CMK (cell line): ENCODE results near the gene PIAS1.
A peak's percentile ranks its signal among the peaks of the same experiment; 100 is the strongest.
"Not testable (repeated sequence)": the region's sequence is repeated elsewhere in the genome, so short reads cannot be mapped to it uniquely, and the experiment has no call there.

Experiments
- DNase-seq: peaks from one replicate; pipeline ENCODE4 v3.0.0-alpha.2; 2010; ENCODE audit warnings: low read depth

PIAS1 gene

GRCh38 chr15:68114840-68115239 lies 60.7 kb downstream of the PIAS1 start:
- no peak for DNase-seq

- DNase-seq, result no peak
Observed at GRCh38 chr15:68124700-68125099, 70.6 kb downstream of the PIAS1 start.

- no peak for DNase-seq
Observed at GRCh38 chr15:68126396-68126795, 72.3 kb downstream of the PIAS1 start.

GRCh38 chr15:68129072-68129471 lies 75.0 kb downstream of the PIAS1 start:
- DNase-seq, result no peak

GRCh38 chr15:68130851-68131250 lies 76.7 kb downstream of the PIAS1 start:
- DNase-seq, result no peak

GRCh38 chr15:68137096-68137495 lies 83.0 kb downstream of the PIAS1 start:
- no peak for DNase-seq

- no peak for DNase-seq
Observed at GRCh38 chr15:68143129-68143528, 89.0 kb downstream of the PIAS1 start.

GRCh38 chr15:68143785-68144184 lies 89.7 kb downstream of the PIAS1 start:
- DNase-seq, result no peak

GRCh38 chr15:68145706-68146105 lies 91.6 kb downstream of the PIAS1 start:
- no peak for DNase-seq

- DNase-seq, result no peak
Observed at GRCh38 chr15:68148039-68148438, 93.9 kb downstream of the PIAS1 start.

- DNase-seq, result no peak
Observed at GRCh38 chr15:68149059-68149458, 94.9 kb downstream of the PIAS1 start.

GRCh38 chr15:68150187-68150586 lies 96.1 kb downstream of the PIAS1 start:
- DNase-seq, result no peak

- DNase-seq, result no peak
Observed at GRCh38 chr15:68151277-68151676, 97.2 kb downstream of the PIAS1 start.

GRCh38 chr15:68152342-68152741 lies 98.2 kb downstream of the PIAS1 start:
- no peak for DNase-seq

GRCh38 chr15:68154923-68155559 lies 100.9 kb downstream of the PIAS1 start:
- peak; percentile 11 for DNase-seq

- DNase-seq, result no peak
Observed at GRCh38 chr15:68157074-68157473, 103.0 kb downstream of the PIAS1 start.

- no peak for DNase-seq
Observed at GRCh38 chr15:68158046-68158628, 104.0 kb downstream of the PIAS1 start.

- no peak for DNase-seq
Observed at GRCh38 chr15:68163191-68163590, 109.1 kb downstream of the PIAS1 start.

- DNase-seq, result no peak
Observed at GRCh38 chr15:68166847-68167246, 112.7 kb downstream of the PIAS1 start.

GRCh38 chr15:68172037-68172436 lies 117.9 kb downstream of the PIAS1 start:
- not testable (repeated sequence) for DNase-seq

- no peak for DNase-seq
Observed at GRCh38 chr15:68173119-68173518, 119.0 kb downstream of the PIAS1 start.

- DNase-seq, result no peak
Observed at GRCh38 chr15:68175526-68175925, 121.4 kb downstream of the PIAS1 start.

- DNase-seq, result no peak
Observed at GRCh38 chr15:68176601-68177000, 122.5 kb downstream of the PIAS1 start.

GRCh38 chr15:68177742-68178141 lies 123.6 kb downstream of the PIAS1 start:
- DNase-seq, result no peak
